T-helper 2 cell treated with Interferon-gamma antibody and Interleukin-4, amounts not matched to agents 100 ng/mL and 5 ng/mL, for 36 hours (primary cell): ENCODE results near the gene SMAD3. TPM values are rescaled to one million over a fixed set of nuclear protein-coding genes. Genes with fewer than 3 reads are reported as not detected.
"Not testable (repeated sequence)": the region's sequence is repeated elsewhere in the genome, so short reads cannot be mapped to it uniquely, and the experiment has no call there.

ENCODE experiments used
- intact Hi-C: fragments of 100-400 bp; cut with micrococcal nuclease; formaldehyde crosslinking; loops from one replicate; pipeline ENCODE4 v1.15.1; 2023
- total RNA-seq: library from RNA; stranded (reverse); gene quantifications from 2 replicates; pipeline ENCODE4 v1.2.3, GENCODE V29; 2022

SMAD3 gene
- total RNA-seq, 1 donor from 2014 or later: 75.6 TPM

- intact Hi-C loops: not testable (repeated sequence)
Observed at GRCh38 chr15:67153044-67153443, 87.6 kb downstream of the SMAD3 start.

GRCh38 chr15:67154249-67154648, 88.8 kb downstream of the SMAD3 start:
- intact Hi-C loops: no loop called here

GRCh38 chr15:67156426-67156825, 91.0 kb downstream of the SMAD3 start:
- intact Hi-C loops: no loop called here

GRCh38 chr15:67156834-67157233, 91.4 kb downstream of the SMAD3 start:
- intact Hi-C loops: no loop called here

GRCh38 chr15:67157521-67158252, 92.3 kb downstream of the SMAD3 start:
- intact Hi-C loops: no loop called here

- intact Hi-C loops: no loop called here
Observed at GRCh38 chr15:67158367-67158766, 93.0 kb downstream of the SMAD3 start.

- intact Hi-C loops: no loop called here
Observed at GRCh38 chr15:67161412-67161811, 96.0 kb downstream of the SMAD3 start.

- intact Hi-C loops: no loop called here
Observed at GRCh38 chr15:67161881-67162280, 96.5 kb downstream of the SMAD3 start.

- intact Hi-C loops: no loop called here
Observed at GRCh38 chr15:67163180-67163579, 97.8 kb downstream of the SMAD3 start.

- intact Hi-C loops: no loop called here
Observed at GRCh38 chr15:67164401-67164791, 99.0 kb downstream of the SMAD3 start.

GRCh38 chr15:67164811-67165253, 99.4 kb downstream of the SMAD3 start:
- intact Hi-C loops: no loop called here

- intact Hi-C loops: no loop called here
Observed at GRCh38 chr15:67165254-67166253, 100.2 kb downstream of the SMAD3 start.

GRCh38 chr15:67166280-67167009, 101.0 kb downstream of the SMAD3 start:
- intact Hi-C loops: no loop called here

- intact Hi-C loops: no loop called here
Observed at GRCh38 chr15:67167091-67167490, 101.7 kb downstream of the SMAD3 start.

- intact Hi-C loops: no loop called here
Observed at GRCh38 chr15:67168694-67169093, 103.3 kb downstream of the SMAD3 start.

GRCh38 chr15:67170143-67170925, 104.9 kb downstream of the SMAD3 start:
- intact Hi-C loops: loop anchor here (10.0 kb wide), 1 partner anchor 226 kb away; no protein-coding TSS in a partner anchor

- intact Hi-C loops: loop anchor here (10.0 kb wide), 1 partner anchor 227 kb away; no protein-coding TSS in a partner anchor
Observed at GRCh38 chr15:67171471-67171870, 106.1 kb downstream of the SMAD3 start.

- intact Hi-C loops: loop anchor here (10.0 kb wide), 1 partner anchor 227 kb away; no protein-coding TSS in a partner anchor
Observed at GRCh38 chr15:67172172-67172571, 106.8 kb downstream of the SMAD3 start.

- intact Hi-C loops: loop anchor here (10.0 kb wide), 1 partner anchor 228 kb away; no protein-coding TSS in a partner anchor
Observed at GRCh38 chr15:67173005-67173404, 107.6 kb downstream of the SMAD3 start.

- intact Hi-C loops: loop anchor here (10.0 kb wide), 1 partner anchor 229 kb away; no protein-coding TSS in a partner anchor
Observed at GRCh38 chr15:67173786-67174185, 108.4 kb downstream of the SMAD3 start.
